Measurements from ENCODE around the gene MTARC2.

MTARC2 gene

GRCh38 chr1:220817907-220818306, 69.8 kb downstream of the MTARC2 start:
- no peak for TF ChIP-seq CTCF (IDR thresholded peaks at IDR 0.05; ENCODE audit: insufficient read depth, low read length, poor library complexity, severe bottlenecking)
- Histone ChIP-seq H3K27me3 (replicated peaks; ENCODE audit: control insufficient read depth, insufficient read depth, low read length) (no peaks in the 10 kb centered on the region), H3K36me3 (ENCODE audit: control insufficient read depth, insufficient read depth, low read length) (no peaks in the 10 kb centered on the region), H3K4me3 (replicated peaks; ENCODE audit: low read depth, low read length) (no peak overlapping the region)
- no peak for DNase-seq (ENCODE audit: extremely low read depth, insufficient read length)

- H3K4me3 ChIP-seq (replicated peaks; ENCODE audit: low read depth, low read length), result no peak overlapping the region
- no peaks in the 10 kb centered on the region for H3K27me3 ChIP-seq (replicated peaks; ENCODE audit: control insufficient read depth, insufficient read depth, low read length)
- no peak for TF ChIP-seq CTCF (IDR thresholded peaks at IDR 0.05; ENCODE audit: insufficient read depth, low read length, poor library complexity, severe bottlenecking)
- H3K36me3 ChIP-seq (ENCODE audit: control insufficient read depth, insufficient read depth, low read length), result no peaks in the 10 kb centered on the region
- no peak for DNase-seq (ENCODE audit: extremely low read depth, insufficient read length)
Measured at GRCh38 chr1:220818421-220819173, 70.5 kb downstream of the MTARC2 start.

- DNase-seq (ENCODE audit: extremely low read depth, insufficient read length), result no peak
- H3K27me3 ChIP-seq (replicated peaks; ENCODE audit: control insufficient read depth, insufficient read depth, low read length), result no peaks in the 10 kb centered on the region
- H3K36me3 ChIP-seq (ENCODE audit: control insufficient read depth, insufficient read depth, low read length), result no peaks in the 10 kb centered on the region
- TF ChIP-seq CTCF (IDR thresholded peaks at IDR 0.05; ENCODE audit: insufficient read depth, low read length, poor library complexity, severe bottlenecking), result no peak
- no peak overlapping the region for H3K4me3 ChIP-seq (replicated peaks; ENCODE audit: low read depth, low read length)
Measured at GRCh38 chr1:220819467-220820026, 71.4 kb downstream of the MTARC2 start.

- no peak for DNase-seq (ENCODE audit: extremely low read depth, insufficient read length)
- H3K27me3 ChIP-seq (replicated peaks; ENCODE audit: control insufficient read depth, insufficient read depth, low read length), result no peaks in the 10 kb centered on the region
- no peaks in the 10 kb centered on the region for H3K36me3 ChIP-seq (ENCODE audit: control insufficient read depth, insufficient read depth, low read length)
- TF ChIP-seq CTCF (IDR thresholded peaks at IDR 0.05; ENCODE audit: insufficient read depth, low read length, poor library complexity, severe bottlenecking), result no peak
- H3K4me3 ChIP-seq (replicated peaks; ENCODE audit: low read depth, low read length), result no peak overlapping the region
Measured at GRCh38 chr1:220824031-220824989, 76.2 kb downstream of the MTARC2 start.

- no peak for TF ChIP-seq CTCF (IDR thresholded peaks at IDR 0.05; ENCODE audit: insufficient read depth, low read length, poor library complexity, severe bottlenecking)
- Histone ChIP-seq H3K4me3 (replicated peaks; ENCODE audit: low read depth, low read length) (no peak overlapping the region), H3K27me3 (replicated peaks; ENCODE audit: control insufficient read depth, insufficient read depth, low read length) (no peaks in the 10 kb centered on the region), H3K36me3 (ENCODE audit: control insufficient read depth, insufficient read depth, low read length) (no peaks in the 10 kb centered on the region)
- no peak for DNase-seq (ENCODE audit: extremely low read depth, insufficient read length)
Measured at GRCh38 chr1:220825819-220826551, 77.9 kb downstream of the MTARC2 start.
